DMS153 treated with DMSO at 0.1 percent for 48 hours (cell line): ENCODE data around the gene RNASEH2A.

ENCODE experiments used
- DNase-seq: peaks from one replicate; lab custom pipeline; 2025; ENCODE audit not compliant: unreplicated experiment; lab: John Stamatoyannopoulos, UW

RNASEH2A gene

DNA sequence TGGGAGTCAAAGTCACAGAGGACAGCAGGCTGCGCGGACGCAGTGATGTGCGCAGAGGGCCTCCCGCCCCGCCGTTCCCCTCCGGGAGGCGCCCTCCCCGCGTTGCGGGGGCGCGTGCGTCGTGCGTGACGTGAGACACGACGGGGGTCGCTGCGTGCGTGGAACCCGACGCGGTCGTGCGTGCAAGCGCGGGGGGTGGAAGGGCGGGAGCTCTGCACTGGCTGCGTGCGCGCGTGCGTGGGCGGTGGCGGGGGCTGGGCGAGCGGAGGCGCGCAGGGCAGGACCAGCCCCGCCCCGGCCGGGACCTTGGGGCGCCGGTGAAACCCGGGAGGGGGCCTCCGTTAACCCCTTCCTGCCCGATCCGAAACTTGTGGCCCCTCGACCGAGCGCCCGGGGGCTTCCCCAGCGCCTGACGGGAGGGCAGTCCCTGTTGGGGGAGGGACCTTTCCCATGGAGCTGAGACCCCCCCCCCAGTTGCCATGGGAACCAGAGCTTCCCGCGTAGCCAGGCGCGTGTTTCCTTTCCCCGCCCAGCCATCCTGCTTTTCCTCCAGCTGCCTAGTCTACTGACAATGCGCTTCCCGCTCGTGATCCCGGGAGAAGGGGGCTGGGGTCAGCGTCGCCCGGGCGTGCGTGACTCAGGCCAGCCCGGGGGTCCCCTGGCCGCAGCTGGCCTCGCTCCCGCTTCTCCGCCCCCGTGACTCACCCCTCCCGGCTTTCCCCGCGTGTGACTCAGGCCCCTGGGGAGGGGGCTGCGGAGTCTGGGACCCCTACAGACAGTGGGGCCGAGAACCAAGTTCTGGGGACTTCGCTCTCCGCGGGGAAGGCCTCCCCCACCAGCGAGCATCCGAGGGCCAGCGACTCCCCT is 23.7 kb upstream of the RNASEH2A start:
- DNase-seq = peak; percentile 37

DNA sequence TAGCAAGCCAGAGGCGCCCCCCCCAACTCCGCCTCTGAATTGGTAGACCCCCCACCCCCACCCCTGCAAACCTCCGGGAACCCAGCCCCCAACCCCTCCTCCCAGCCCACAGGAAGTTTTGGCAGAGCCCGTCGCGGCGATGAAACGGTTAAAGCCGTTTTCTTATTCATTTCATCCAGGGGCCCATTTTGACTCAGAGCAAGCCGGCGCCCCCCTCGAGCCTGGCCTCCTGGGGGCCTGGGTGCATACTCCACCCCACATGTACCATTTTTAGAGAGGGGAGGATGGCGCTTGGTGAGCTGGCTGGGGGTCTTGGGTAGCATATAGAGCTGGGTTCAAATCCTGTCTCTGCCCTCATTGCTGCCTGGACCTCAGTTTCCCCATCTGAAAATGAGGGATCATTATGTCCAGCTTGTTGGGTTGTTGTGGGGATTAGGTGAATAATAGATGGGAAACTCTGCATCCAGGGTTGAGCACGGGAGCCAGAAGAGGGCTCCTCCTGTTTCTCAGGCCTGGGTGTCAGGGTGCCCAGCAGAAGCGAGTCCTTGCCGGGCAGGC is 23.0 kb upstream of the RNASEH2A start:
- no peak for DNase-seq

DNA sequence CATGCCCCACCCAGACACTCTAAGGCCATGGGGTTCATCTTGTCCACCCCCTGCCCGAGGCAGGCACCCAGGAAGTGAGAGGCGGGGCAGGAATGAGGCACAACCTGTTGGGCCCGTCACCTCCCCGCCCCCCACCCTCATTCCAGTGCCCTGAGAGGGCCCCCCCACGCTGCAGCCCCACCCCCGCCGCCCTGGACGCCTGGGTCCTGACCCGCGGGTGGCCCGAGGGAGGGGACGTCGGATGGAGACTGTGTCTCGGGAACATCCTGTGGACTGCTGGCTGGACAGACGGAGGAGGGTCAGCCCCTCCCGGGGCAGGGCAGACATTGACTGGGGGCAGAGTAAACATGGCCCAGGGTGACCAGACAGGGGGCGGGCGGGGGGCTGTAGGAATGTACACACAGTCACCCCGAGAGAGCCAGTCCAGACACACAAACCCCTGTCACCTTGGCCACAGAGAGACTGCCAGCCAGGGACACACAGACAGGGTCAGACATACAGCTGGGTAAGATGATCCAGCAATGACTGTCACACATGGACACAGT is 22.5 kb upstream of the RNASEH2A start:
- no peak for DNase-seq

DNA sequence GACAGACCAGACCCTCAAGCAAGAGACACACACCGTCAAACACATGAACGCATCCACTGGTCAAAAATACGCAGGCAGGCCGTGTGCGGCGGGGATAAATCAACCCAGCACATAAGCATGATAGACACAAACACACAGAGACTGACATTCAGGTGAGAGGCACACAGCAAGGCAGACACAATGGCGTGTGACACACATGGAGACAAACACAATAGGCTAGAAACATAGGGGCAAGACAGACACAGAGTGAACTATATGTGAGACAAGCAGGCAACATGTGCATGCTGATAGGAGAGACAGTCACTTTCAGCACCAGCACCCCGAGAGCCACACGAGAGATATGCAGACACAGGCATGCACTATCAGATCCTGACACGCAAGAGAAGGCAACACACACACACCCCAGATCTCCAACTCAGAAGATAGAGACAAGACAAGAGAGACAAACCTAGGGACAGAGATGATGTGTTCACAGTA is 22.0 kb upstream of the RNASEH2A start:
- no peak for DNase-seq

DNA sequence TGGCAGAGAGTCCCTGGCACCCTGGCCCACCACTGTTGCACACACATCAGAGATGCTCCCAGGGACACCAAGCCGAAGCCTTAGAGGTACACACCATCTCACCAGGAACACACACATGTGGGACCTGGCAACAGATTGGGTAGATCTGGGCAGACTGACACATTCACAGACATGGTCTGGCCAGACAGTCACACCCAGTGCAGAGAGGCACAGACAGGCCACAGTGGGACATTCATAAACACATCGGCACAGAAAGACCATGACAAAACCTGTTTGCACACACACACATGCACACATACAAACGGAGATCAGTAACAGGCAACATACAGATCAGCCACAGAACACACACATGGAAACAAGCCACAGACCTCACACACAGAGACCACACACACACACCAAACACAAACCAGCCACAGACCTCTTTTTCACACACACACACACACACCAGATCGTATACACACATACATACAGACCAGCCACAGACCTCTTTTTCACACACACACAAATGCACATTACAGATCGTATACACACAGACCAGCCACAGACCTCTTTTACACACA is 21.4 kb upstream of the RNASEH2A start:
- no peak for DNase-seq

DNA sequence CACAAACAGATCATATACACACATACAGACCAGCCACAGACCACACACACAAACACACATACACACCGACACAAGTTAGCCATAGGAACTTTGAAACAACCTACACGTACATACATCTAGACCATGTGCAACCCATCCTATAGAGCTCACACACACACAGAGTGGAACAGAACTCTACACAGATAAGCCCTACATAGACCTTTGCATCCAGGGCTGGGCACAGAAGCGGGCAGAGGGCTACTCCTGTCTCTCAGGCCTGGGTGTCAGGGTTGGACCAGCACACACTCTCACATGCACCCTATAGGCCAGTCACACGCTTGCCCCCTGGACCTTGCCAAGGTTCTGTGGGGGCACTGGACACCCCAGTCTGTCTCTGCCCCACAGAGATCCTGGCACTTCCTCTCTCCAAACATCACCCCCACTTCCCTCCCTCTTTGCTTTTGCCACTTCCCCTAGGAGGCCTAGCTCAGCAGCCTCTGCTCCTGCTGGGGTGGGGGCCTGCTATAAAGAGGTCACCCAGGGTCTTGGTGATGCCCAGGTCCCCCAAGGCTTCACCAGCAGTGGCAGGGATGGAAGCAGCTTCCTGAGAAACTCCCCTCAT is 20.9 kb upstream of the RNASEH2A start:
- no peak for DNase-seq

DNA sequence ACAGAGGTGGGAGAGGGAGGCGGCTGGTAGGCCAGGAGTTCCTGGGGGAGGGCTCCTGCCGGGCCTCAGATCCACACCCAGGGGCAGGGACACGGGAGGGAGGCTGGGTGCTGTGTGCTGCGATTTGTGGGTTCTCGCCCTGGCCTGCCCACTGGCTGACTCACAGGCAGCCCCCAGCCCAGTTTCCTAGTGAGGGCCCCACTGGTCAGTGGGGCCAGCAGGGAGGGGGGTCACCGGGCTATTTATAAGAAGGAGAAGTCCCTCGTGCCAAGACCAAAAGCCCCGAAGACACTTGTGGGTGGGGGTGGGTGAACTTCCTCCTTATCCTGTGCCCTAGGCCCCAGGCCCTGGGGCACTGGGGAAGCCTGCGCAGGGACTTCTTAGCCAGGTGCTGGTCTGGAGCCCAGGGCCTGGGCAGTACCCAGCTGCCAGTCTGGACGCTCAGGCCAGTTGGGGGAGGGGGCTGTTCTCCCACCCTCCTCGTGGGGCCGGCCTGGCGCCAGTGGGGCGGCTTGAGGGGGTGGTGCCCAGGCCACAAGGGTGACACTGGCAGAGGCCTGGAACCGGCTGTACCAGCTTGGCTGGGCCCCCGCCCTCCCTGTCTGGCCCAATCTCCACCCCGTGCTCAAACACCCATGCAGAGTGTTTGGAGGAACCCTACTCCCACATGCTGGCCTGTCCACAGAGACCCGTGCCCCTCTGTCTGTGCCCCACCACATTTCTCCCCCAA is 20.1 kb upstream of the RNASEH2A start:
- DNase-seq = no peak

DNA sequence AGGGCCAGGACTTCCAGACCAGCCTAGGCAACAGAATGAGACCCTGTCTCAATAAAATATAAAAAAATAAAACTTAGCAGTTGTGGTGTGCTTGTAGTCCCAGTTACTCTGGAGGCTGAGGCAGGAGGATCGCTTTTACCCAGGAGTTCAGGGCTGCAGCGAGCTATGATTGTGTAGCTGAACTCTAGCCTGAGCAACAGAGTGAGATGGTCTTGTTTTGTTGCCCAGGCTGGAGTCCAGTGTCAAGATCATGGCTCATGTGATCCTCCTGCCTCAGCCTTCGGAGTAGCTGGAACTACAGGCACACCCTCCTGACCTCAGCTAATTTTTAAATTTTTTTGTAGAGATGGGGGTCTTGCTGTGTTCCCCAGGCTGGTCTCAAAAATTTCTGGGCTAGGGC is 19.4 kb upstream of the RNASEH2A start:
- DNase-seq = no peak

DNA sequence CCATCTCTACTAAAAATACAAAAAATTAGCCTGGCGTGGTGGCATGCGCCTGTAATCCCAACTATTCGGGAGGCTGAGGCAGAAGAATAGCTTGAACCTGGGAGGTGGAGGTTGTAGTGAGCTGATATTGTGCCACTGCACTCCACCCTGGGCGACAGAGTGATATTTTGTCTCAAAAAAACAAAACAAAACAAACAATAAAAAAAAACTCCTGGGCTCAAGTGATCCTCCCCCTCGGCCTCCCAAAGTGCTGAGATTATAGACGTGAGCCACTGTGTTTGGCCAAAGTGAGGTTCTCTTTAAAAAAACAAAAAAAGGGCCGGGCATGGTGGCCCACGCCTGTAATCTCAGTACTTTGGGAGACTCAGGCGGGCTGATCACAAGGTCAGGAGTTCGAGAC is 18.9 kb upstream of the RNASEH2A start:
- no peak for DNase-seq

DNA sequence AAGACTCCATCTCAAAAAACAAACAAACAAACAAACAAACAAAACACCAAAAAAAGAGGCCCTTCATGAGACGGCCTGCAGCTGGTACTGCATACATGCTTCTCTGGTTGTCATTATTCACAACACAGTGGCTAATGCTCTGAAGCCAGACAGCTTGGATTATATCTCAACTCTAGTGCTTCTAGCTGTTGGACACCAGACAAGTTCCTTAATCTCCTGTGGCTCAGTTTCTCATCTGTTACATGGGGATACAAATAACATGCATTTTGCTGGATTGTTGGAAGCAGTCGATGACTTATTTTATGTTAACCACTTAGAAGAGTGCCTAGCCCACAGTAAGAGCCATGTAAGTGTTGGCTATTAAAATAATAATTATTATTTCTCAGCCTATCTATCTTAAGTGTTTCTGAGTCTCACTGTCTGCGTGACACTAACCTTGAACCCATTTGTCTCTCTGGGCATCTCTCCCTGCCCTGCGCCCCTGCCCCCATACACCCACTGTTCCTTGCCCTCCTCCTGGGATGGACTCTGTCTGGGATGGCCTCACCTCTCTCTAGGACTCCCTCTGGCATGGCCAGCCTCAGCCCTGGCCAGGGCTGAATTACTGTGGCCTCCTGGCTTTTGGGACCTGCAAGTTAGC is 18.2 kb upstream of the RNASEH2A start:
- DNase-seq = no peak

DNA sequence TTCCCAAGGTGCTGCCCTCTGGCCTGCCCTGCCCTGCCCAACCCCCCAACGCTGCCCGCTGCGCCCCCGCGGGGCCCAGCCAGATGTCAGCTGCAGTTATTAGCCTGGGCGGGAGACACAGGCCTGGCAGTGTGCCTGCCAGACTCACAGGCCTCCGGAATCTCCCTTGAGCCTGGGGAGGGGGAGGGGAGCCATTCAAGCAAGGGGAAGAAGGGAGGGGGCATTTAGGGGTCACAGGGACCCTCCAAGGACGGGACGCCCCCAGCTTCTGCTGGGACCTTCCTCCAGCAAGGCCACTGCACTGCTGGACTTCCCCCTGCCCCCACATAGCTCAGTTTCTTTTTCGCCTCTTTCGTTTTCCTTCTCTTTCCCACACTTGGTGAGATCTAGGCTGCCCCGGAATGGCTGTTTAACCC is 17.7 kb upstream of the RNASEH2A start:
- DNase-seq = peak; percentile 35

DNA sequence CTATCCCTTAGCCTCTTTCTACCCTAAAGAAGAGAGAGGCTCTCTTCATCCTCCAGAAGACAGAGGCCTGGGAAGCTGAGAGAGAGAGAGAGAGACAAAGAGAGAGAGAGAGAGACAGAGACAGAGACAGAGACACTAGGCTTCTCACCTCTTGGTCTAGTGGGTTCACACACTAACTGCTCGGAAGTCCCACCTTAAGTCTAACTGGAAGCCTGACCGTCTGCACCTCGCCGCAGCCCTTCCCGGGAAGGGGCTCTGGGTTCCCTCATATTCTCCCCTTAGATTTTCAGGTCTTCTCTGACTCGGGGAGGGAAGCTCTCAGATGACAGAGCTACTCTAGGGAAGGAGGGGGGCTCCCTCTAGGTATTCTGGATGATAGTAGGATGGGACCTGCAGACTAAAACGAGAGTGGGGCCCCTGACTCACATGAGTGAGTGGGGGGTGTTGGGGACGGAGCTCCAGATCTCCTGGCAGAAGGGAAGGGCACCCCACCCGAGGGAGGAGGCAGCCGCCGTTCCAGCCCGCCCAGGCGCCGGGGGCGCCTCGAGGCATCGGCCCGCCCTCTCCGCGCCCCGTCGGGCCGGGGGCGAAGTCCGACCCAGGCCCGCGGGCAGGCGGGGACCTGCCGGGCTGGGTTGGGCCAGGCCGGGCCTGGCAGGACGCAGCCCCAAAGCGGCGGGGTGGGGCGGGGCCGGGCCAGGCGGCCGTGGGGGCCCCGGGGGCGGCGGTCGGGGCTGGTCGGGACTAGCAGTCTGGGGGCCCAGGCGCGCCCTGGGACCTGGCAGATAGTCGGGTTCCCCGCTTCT is 17.1 kb upstream of the RNASEH2A start:
- DNase-seq = no peak

DNA sequence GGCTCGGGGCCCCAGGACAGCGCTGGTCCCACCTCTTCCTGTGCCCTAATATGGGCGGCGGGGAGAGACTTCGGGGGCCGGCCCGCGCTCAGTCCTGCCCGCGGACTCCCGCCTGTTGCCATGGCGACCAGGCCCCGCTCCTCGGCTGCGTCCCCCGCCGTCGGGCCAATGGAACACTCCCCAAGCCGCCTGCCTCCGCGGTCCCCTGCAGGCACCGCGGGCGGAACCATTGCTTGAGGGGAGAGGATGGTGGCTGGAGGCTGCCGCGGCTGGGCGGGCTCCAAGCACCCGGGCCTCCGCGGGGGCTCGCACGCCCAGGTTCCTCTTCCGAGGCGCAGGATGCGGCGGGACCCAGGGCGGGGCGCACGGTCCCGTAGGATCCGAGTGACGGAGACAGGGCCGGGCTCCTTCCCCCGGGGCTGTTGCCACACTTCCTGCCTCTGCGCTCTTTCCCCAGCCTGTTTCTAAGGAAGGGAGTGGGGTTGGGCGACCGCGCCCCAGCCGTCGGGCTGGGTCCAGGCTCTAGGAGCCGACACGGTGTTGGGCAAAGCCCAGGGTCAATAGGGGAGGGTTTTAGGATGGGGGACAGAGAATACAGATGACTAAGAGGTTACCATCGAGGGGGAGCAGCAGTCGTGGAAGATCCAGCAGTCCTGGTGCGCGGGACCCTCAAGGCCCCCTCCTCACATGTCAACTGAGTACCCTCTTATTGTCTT is 16.3 kb upstream of the RNASEH2A start:
- DNase-seq = peak; percentile 77

DNA sequence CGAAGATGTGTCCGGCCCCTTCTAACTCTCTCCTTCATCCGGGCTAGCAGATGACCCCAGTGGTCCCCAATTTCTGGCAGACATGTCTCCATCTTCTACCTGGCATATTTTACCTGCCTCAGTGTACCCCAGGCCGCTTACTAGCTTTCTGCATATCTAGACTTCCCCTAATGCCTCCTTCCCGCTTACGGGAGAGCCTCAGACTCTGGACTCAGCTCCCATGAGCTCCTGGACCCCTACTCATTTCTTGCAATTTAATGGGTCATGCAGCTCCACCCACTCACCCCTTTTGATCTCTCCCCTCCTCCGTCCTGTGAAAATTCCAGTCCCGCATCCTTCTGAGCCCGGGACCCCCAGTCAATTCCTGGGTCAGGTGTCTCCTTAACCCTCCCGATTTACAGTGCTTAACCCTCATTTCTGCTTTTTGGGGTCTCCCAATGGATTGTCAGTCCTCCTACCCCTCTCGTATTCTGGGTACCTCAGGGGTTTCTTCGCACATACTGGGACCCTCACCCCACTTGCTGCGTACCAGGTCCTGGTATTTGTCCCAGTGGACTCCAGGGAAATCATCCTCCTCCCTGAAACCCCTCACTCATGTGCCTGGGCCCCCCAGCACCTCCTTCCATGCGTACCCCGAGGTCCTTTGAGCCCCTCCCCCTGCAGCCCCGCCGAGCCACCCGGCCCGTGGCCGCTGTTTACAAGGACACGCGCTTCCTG is 15.6 kb upstream of the RNASEH2A start:
- no peak for DNase-seq

DNA sequence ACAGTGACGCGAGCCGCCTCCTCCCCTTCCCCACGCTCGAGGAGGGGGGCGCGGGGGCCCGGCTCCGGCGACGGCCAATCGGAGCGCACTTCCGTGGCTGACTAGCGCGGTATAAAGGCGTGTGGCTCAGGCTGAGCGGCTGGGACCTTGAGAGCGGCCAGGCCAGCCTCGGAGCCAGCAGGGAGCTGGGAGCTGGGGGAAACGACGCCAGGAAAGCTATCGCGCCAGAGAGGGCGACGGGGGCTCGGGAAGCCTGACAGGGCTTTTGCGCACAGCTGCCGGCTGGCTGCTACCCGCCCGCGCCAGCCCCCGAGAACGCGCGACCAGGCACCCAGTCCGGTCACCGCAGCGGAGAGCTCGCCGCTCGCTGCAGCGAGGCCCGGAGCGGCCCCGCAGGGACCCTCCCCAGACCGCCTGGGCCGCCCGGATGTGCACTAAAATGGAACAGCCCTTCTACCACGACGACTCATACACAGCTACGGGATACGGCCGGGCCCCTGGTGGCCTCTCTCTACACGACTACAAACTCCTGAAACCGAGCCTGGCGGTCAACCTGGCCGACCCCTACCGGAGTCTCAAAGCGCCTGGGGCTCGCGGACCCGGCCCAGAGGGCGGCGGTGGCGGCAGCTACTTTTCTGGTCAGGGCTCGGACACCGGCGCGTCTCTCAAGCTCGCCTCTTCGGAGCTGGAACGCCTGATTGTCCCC is 14.9 kb upstream of the RNASEH2A start, which contains the start of gene JUNB:
Gene JUNB, plus strand, starts transcription at position 142 of the 706 bp plus-strand sequence. Its CDS starts 286 bp downstream, at position 428.
- peak; percentile 87 for DNase-seq

DNA sequence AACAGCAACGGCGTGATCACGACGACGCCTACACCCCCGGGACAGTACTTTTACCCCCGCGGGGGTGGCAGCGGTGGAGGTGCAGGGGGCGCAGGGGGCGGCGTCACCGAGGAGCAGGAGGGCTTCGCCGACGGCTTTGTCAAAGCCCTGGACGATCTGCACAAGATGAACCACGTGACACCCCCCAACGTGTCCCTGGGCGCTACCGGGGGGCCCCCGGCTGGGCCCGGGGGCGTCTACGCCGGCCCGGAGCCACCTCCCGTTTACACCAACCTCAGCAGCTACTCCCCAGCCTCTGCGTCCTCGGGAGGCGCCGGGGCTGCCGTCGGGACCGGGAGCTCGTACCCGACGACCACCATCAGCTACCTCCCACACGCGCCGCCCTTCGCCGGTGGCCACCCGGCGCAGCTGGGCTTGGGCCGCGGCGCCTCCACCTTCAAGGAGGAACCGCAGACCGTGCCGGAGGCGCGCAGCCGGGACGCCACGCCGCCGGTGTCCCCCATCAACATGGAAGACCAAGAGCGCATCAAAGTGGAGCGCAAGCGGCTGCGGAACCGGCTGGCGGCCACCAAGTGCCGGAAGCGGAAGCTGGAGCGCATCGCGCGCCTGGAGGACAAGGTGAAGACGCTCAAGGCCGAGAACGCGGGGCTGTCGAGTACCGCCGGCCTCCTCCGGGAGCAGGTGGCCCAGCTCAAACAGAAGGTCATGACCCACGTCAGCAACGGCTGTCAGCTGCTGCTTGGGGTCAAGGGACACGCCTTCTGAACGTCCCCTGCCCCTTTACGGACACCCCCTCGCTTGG is 14.1 kb upstream of the RNASEH2A start:
- DNase-seq = peak; percentile 34

DNA sequence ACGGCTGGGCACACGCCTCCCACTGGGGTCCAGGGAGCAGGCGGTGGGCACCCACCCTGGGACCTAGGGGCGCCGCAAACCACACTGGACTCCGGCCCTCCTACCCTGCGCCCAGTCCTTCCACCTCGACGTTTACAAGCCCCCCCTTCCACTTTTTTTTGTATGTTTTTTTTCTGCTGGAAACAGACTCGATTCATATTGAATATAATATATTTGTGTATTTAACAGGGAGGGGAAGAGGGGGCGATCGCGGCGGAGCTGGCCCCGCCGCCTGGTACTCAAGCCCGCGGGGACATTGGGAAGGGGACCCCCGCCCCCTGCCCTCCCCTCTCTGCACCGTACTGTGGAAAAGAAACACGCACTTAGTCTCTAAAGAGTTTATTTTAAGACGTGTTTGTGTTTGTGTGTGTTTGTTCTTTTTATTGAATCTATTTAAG is 13.5 kb upstream of the RNASEH2A start:
- no peak for DNase-seq
